CD4-positive, alpha-beta T cell (primary cell): ENCODE data around the gene TENT5C. TPM values are rescaled to one million over a fixed set of nuclear protein-coding genes. Genes with fewer than 3 reads are reported as not detected.

ENCODE experiments used
- ATAC-seq: fragments of 200-7000 bp; cut with Tn5 transposase; one replicate; pipeline ENCODE4 v1.10.0; 2022; ENCODE audit warnings: mild to moderate bottlenecking; ENCODE audit not compliant: poor library complexity
- CTCF ChIA-PET: fragments of 350-600 bp; sonication (Branson Sonifier 250); formaldehyde crosslinking; loops from one replicate; lab custom pipeline; 2021; ENCODE audit warnings: antibody characterized with exemption, inconsistent platforms; lab: Charles Lee
- POLR2A ChIA-PET: fragments of 350-600 bp; sonication (Branson Sonifier 250); formaldehyde crosslinking; loops from one replicate; lab custom pipeline; 2021; ENCODE audit warnings: antibody characterized with exemption, inconsistent platforms; lab: Charles Lee
- DNase-seq, 14 experiments: peaks; one replicate each; pipeline ENCODE4 v3.0.0-alpha.2; 2013 to 2020; ENCODE audit warnings: mixed read lengths in 2 of 14
- H3K27ac ChIP-seq, 2 donors: one replicate each; pipeline versions ENCODE4 v1.5.1 to v1.7.0; 2013; ENCODE audit warnings: low read length in 2 of 2, low read depth in 1 of 2, mild to moderate bottlenecking in 1 of 2
- H3K27me3 ChIP-seq, 2 experiments: 1 replicate in 1 of 2; 2 replicates in 1 of 2; pipeline versions ENCODE4 v1.6.1 to v1.7.0; 2013; ENCODE audit warnings: low read length in 2 of 2, control low read depth in 1 of 2, mild to moderate bottlenecking in 1 of 2, moderate library complexity in 1 of 2; ENCODE audit not compliant: insufficient read depth in 2 of 2, control insufficient read depth in 1 of 2
- H3K36me3 ChIP-seq: one replicate; pipeline ENCODE4 v1.6.1; 2013; ENCODE audit warnings: low read length, control low read depth; ENCODE audit not compliant: insufficient read depth
- H3K4me1 ChIP-seq: one replicate; pipeline ENCODE4 v1.6.1; 2013; ENCODE audit warnings: low read length, control low read depth; ENCODE audit not compliant: insufficient read depth
- H3K4me3 ChIP-seq: one replicate; pipeline ENCODE4 v1.5.1; 2013; ENCODE audit warnings: mild to moderate bottlenecking, low read length, moderate library complexity
- H3K9me3 ChIP-seq, 2 experiments: 1 replicate in 1 of 2; 2 replicates in 1 of 2; pipeline versions ENCODE4 v1.6.1 to v1.7.0; 2013; ENCODE audit warnings: low read length in 2 of 2, mild to moderate bottlenecking in 2 of 2, control low read depth in 1 of 2, moderate library complexity in 1 of 2; ENCODE audit not compliant: control insufficient read depth in 1 of 2, insufficient read depth in 1 of 2
- H3K27ac Mint-ChIP-seq: one replicate; pipeline ENCODE4 v1.8.0; 2020; ENCODE audit warnings: mixed read lengths
- H3K27me3 Mint-ChIP-seq: one replicate; pipeline ENCODE4 v1.8.0; 2021; ENCODE audit warnings: mixed read lengths
- H3K36me3 Mint-ChIP-seq: one replicate; pipeline ENCODE4 v1.8.0; 2021; ENCODE audit warnings: low read depth, mixed read lengths
- H3K4me1 Mint-ChIP-seq: one replicate; pipeline ENCODE4 v1.8.0; 2021; ENCODE audit warnings: low read depth, mixed read lengths
- H3K4me3 Mint-ChIP-seq: one replicate; pipeline ENCODE4 v1.8.0; 2020; ENCODE audit warnings: mild to moderate bottlenecking, mixed read lengths
- H3K9me3 Mint-ChIP-seq: one replicate; pipeline ENCODE4 v1.8.0; 2020; ENCODE audit warnings: mixed read lengths
- intact Hi-C, 2 experiments: fragments of 100-400 bp; cut with DNase I in 1 of 2; cut with micrococcal nuclease in 1 of 2; formaldehyde crosslinking; loops; one replicate each; pipeline versions ENCODE4 v1.15.1 to v1.9.0; 2023 to 2025; cut with DNase I, micrococcal nuclease
- total RNA-seq, 174 experiments: library from RNA in 2 of 174; stranded (reverse) in 2 of 174; gene quantifications; one replicate each; pipeline ENCODE4 v1.2.3 and lab custom pipeline; 2021 to 2026
- TF ChIP-seq, protein P1 (sequence below): fragments of 200-600 bp; IDR thresholded peaks from one replicate; pipeline ENCODE4 v1.8.0; 2022; ENCODE audit warnings: antibody characterized with exemption, mild to moderate bottlenecking

The TENT5C gene
- total RNA-seq, 2 experiments from 2014 or later: 122 to 123 TPM

GRCh38 chr1:117596023-117596720 is 9.7 kb upstream of the TENT5C start:
- ChIA-PET CTCF (no interaction called here), POLR2A (interaction anchor here (2.2 kb wide), 1 partner anchor 11 kb away, joined by 7 read pairs; the partner anchor contains the start of gene TENT5C)
- no peak for ATAC-seq
- H3K4me1 ChIP-seq: no peaks in the 10 kb centered on the region
- H3K4me3 Mint-ChIP-seq: no peak overlapping the region
- no peaks in the 10 kb centered on the region for H3K27me3 Mint-ChIP-seq
- TF ChIP-seq, protein P1, sequence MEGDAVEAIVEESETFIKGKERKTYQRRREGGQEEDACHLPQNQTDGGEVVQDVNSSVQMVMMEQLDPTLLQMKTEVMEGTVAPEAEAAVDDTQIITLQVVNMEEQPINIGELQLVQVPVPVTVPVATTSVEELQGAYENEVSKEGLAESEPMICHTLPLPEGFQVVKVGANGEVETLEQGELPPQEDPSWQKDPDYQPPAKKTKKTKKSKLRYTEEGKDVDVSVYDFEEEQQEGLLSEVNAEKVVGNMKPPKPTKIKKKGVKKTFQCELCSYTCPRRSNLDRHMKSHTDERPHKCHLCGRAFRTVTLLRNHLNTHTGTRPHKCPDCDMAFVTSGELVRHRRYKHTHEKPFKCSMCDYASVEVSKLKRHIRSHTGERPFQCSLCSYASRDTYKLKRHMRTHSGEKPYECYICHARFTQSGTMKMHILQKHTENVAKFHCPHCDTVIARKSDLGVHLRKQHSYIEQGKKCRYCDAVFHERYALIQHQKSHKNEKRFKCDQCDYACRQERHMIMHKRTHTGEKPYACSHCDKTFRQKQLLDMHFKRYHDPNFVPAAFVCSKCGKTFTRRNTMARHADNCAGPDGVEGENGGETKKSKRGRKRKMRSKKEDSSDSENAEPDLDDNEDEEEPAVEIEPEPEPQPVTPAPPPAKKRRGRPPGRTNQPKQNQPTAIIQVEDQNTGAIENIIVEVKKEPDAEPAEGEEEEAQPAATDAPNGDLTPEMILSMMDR: no peak
- H3K36me3 ChIP-seq: no peaks in the 10 kb centered on the region
- H3K27me3 ChIP-seq: no peaks in the 10 kb centered on the region
- H3K9me3 Mint-ChIP-seq: no peaks in the 10 kb centered on the region
- H3K27ac ChIP-seq: no peak overlapping the region
- no peak for DNase-seq
- intact Hi-C loops: no loop called here
- H3K9me3 ChIP-seq: no peaks in the 10 kb centered on the region
- H3K4me1 Mint-ChIP-seq: no peaks in the 10 kb centered on the region
- no peak overlapping the region for H3K4me3 ChIP-seq
- no peak overlapping the region for H3K27ac Mint-ChIP-seq
- no peaks in the 10 kb centered on the region for H3K36me3 Mint-ChIP-seq

- no peaks in the 10 kb centered on the region for H3K27me3 ChIP-seq
- H3K9me3 Mint-ChIP-seq: no peaks in the 10 kb centered on the region
- DNase-seq (no peak), ATAC-seq (no peak)
- H3K4me3 Mint-ChIP-seq: no peak overlapping the region
- POLR2A ChIA-PET: no interaction called here
- H3K9me3 ChIP-seq: no peaks in the 10 kb centered on the region
- no peaks in the 10 kb centered on the region for H3K27me3 Mint-ChIP-seq
- TF ChIP-seq, protein P1: no peak
- intact Hi-C loops: no loop called here
- no peaks in the 10 kb centered on the region for H3K4me1 ChIP-seq
- no peaks in the 10 kb centered on the region for H3K36me3 ChIP-seq
- CTCF ChIA-PET: no interaction called here
- no peak overlapping the region for H3K4me3 ChIP-seq
- H3K4me1 Mint-ChIP-seq: no peaks in the 10 kb centered on the region
- H3K27ac ChIP-seq: no peak overlapping the region
- no peaks in the 10 kb centered on the region for H3K36me3 Mint-ChIP-seq
- no peak overlapping the region for H3K27ac Mint-ChIP-seq
Measured at GRCh38 chr1:117598489-117598888, 7.4 kb upstream of the TENT5C start.

DNA sequence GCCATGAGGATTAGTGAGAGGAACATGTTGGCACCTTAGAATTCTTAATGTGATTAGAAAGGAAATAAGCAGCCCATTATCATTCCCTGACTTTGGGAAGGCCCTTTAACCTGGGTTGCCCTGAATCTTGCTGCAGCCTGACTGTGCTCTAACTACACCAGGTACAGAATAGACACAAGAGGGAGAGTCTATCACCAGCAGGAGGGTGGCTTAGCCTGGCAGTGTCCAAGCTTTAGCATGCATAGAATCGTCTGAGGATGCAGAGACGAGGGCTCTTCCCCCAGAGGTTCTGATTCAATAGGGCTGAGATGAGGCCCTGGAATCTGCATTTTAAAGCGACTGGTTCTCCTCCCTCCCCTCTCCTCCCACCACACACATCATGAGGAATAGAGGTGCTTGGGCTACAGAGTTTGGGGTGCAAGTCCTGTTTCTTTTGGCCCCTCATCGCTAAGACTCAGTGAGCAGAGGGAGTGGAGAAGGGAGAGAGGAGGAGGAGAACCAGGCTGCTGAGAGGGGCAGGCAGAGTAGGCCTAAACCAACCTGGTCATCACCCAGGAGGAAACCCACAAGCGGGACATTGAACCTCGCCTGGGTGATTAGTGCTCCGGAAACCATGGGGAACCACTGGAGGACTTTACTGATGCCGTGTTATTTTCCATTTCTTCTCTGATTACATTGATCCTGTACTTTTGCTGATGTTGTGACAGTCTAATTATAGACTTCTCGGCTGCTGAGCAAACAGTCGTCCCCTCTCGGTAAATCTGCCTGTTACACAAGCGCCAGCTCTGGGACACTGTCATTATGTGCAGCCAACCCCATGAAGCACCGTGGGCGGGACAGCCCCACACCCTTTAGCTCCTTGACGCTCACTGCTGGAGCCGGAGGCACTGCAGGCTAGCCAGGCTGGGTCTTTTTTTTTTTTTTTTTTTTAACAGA is 6.3 kb upstream of the TENT5C start:
- Histone ChIP-seq H3K4me3 (no peak overlapping the region), H3K27me3 (no peaks in the 10 kb centered on the region), H3K4me1 (no peaks in the 10 kb centered on the region), H3K9me3 (no peaks in the 10 kb centered on the region), H3K36me3 (no peaks in the 10 kb centered on the region), H3K27ac (no peak overlapping the region)
- CTCF ChIA-PET: no interaction called here
- DNase-seq (no peak), ATAC-seq (no peak)
- POLR2A ChIA-PET: no interaction called here
- intact Hi-C loops: loop anchor here in 1 of 2 experiments (5.0 to 10.0 kb wide), 4 partner anchors 62 to 1545 kb away; partner anchors contain the start of genes CD2, TRIM45 and WARS2
- Mint-ChIP-seq H3K27me3 (no peaks in the 10 kb centered on the region), H3K4me3 (no peak overlapping the region), H3K27ac (no peak overlapping the region), H3K36me3 (no peaks in the 10 kb centered on the region), H3K4me1 (peaks cover 5% of the 10 kb centered on the region), H3K9me3 (no peaks in the 10 kb centered on the region)
- TF ChIP-seq, protein P1: no peak
